Kidney epithelial cell (primary cell): ENCODE data around the gene TRERF1. TPM values are rescaled to one million over a fixed set of nuclear protein-coding genes. Genes with fewer than 3 reads are reported as not detected.

ENCODE experiments used
- DNase-seq: peaks from one replicate; pipeline ENCODE4 v3.0.0-alpha.2; 2010; ENCODE audit warnings: low read depth
- H3K27me3 ChIP-seq: 2 replicates; pipeline ENCODE4 v1.6.0; 2011; ENCODE audit warnings: low read length; ENCODE audit not compliant: control insufficient read depth, insufficient read depth
- H3K36me3 ChIP-seq: 2 replicates; pipeline ENCODE4 v1.5.1; 2011; ENCODE audit warnings: low read length; ENCODE audit not compliant: control insufficient read depth, insufficient read depth
- H3K4me3 ChIP-seq: 2 replicates; pipeline ENCODE4 v1.5.1; 2011; ENCODE audit warnings: low read depth, mild to moderate bottlenecking, control low read depth, low read length
- CTCF ChIP-seq: IDR thresholded peaks from 2 replicates; pipeline ENCODE4 v1.5.1; 2011; ENCODE audit warnings: mild to moderate bottlenecking, moderate library complexity, low read length, control low read depth, inconsistent platforms; ENCODE audit not compliant: insufficient read depth, poor library complexity, severe bottlenecking
- total RNA-seq: library from RNA; depleted of rRNA; stranded (reverse); fragments of >200 nt; gene quantifications from 2 replicates; pipeline ENCODE4 v1.2.3, GENCODE V29; 2015

The TRERF1 gene
- total RNA-seq, 1 donor from 2014 or later, result 1.4 TPM

GRCh38 chr6:42176981-42177380, 274.7 kb downstream of the TRERF1 start:
- no peak for TF ChIP-seq CTCF
- peaks cover 6% of the 10 kb centered on the region for H3K27me3 ChIP-seq
- no peak for DNase-seq
- H3K4me3 ChIP-seq, result no peak overlapping the region
- no peaks in the 10 kb centered on the region for H3K36me3 ChIP-seq

DNA sequence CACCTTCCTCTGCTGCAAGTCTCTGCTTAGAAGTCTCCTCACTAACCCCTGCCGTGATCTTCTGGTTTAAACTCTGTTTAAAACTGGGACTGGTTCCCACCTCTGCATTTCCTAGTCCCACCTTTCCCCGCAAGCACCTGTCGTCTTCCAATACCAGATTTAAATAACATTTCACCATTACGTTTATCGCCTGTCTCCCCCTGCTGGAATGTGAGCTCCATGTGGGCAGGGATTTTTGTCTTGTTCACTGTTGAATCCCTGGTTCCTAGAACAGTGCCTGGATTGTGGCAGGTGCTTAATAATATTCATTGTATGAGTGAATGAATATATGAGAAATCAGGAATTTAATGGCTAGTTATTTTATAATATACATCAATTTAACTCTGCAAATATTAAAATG, 275.9 kb downstream of the TRERF1 start:
- Histone ChIP-seq H3K4me3 (no peak overlapping the region), H3K27me3 (peaks cover 6% of the 10 kb centered on the region), H3K36me3 (no peaks in the 10 kb centered on the region)
- no peak for DNase-seq
- peak; percentile 13 for TF ChIP-seq CTCF

Other genes starting within 250 kb of the TRERF1 start
- gene MRPS10, start 234.1 kb downstream of the TRERF1 start, total RNA-seq, result 45.1 and 53.1 TPM in 2 replicates
- 13.1 and 14.4 TPM in 2 replicates for gene UBR2, start 112.1 kb upstream of the TRERF1 start, total RNA-seq